PFSK-1 (cell line): ENCODE measurements around the gene TMEM72.

Experiments used
- FOXP2 ChIP-seq: optimal IDR thresholded peaks from 2 replicates; pipeline ENCODE3; 2011; ENCODE audit warnings: borderline replicate concordance, control low read depth, inconsistent platforms; ENCODE audit not compliant: insufficient read depth; ENCODE audit errors: extremely low read length, extremely low read depth
- POLR2AphosphoS5 ChIP-seq: IDR thresholded peaks from 2 replicates; pipeline ENCODE4 v1.6.1; 2012; ENCODE audit warnings: low read depth, mild to moderate bottlenecking, control low read depth, low read length, moderate library complexity
- SIN3A ChIP-seq: IDR thresholded peaks from 2 replicates; pipeline ENCODE4 v1.6.1; 2012; ENCODE audit warnings: mild to moderate bottlenecking, low read length, moderate library complexity, borderline replicate concordance; ENCODE audit not compliant: insufficient read depth
- TAF1 ChIP-seq: IDR thresholded peaks from 2 replicates; pipeline ENCODE4 v1.6.1; 2012; ENCODE audit warnings: low read length, control low read depth, borderline replicate concordance; ENCODE audit not compliant: insufficient read depth
- TF ChIP-seq, protein P1 (sequence below), 2 experiments: IDR thresholded peaks; 2 replicates each; pipeline versions ENCODE4 v1.6.1 to v1.8.0; 2011 to 2012; ENCODE audit warnings: low read depth in 2 of 2, low read length in 2 of 2, control low read depth in 1 of 2, inconsistent platforms in 1 of 2, mild to moderate bottlenecking in 1 of 2, moderate library complexity in 1 of 2; ENCODE audit not compliant: insufficient read depth in 1 of 2

The TMEM72 gene

DNA sequence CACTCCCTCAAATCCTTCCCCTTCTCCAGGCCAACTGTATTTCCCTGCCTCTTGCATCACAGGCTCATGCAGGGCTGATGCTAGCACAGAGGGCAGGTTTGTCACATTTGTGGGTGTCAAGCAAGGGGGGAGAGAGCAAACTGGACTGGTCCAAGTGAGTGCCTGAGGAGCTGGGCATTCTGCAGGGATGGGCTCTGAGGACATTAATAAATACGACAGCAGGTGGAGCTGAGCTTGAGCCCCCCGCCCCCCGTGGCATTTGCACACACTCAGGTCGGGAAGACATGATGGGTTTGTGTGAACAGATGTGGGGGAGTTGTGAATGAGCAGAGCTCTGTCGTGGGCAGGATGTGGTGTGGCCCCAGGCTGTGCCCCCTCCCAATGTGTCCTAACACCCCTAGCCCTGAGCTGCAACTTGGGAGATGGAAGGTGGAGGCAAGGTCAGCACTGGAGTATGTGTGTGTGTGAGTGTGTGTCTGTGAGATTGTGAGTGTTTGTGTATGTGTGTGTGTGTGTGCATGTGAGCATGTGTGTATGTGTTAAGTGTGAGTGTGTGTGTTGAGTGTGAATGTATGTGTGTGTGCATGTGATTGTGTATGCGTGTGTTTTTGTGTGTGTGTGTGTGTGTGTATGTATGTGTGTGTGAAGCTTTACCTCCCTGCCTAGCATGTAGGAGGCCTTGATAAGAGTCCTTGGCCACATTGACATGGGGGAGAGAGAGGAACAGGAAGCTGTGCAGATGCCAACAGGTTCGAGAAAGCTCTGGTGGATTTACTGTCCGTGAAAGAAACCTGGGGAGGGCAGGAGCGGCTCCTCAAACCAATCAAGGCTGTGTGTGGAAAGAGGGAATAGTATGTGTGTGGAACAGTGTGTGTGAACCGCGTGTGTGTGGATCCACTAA, 57.6 kb downstream of the TMEM72 start:
- no peak for TF ChIP-seq TAF1
- TF ChIP-seq, protein P1, sequence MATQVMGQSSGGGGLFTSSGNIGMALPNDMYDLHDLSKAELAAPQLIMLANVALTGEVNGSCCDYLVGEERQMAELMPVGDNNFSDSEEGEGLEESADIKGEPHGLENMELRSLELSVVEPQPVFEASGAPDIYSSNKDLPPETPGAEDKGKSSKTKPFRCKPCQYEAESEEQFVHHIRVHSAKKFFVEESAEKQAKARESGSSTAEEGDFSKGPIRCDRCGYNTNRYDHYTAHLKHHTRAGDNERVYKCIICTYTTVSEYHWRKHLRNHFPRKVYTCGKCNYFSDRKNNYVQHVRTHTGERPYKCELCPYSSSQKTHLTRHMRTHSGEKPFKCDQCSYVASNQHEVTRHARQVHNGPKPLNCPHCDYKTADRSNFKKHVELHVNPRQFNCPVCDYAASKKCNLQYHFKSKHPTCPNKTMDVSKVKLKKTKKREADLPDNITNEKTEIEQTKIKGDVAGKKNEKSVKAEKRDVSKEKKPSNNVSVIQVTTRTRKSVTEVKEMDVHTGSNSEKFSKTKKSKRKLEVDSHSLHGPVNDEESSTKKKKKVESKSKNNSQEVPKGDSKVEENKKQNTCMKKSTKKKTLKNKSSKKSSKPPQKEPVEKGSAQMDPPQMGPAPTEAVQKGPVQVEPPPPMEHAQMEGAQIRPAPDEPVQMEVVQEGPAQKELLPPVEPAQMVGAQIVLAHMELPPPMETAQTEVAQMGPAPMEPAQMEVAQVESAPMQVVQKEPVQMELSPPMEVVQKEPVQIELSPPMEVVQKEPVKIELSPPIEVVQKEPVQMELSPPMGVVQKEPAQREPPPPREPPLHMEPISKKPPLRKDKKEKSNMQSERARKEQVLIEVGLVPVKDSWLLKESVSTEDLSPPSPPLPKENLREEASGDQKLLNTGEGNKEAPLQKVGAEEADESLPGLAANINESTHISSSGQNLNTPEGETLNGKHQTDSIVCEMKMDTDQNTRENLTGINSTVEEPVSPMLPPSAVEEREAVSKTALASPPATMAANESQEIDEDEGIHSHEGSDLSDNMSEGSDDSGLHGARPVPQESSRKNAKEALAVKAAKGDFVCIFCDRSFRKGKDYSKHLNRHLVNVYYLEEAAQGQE (IDR thresholded peaks at IDR 0.05; ENCODE audit: insufficient read depth in 1 of 2, low read depth in 2 of 2, low read length in 2 of 2): no peak
- TF ChIP-seq POLR2AphosphoS5: no peak
- TF ChIP-seq SIN3A: no peak
- no peak for TF ChIP-seq FOXP2

DNA sequence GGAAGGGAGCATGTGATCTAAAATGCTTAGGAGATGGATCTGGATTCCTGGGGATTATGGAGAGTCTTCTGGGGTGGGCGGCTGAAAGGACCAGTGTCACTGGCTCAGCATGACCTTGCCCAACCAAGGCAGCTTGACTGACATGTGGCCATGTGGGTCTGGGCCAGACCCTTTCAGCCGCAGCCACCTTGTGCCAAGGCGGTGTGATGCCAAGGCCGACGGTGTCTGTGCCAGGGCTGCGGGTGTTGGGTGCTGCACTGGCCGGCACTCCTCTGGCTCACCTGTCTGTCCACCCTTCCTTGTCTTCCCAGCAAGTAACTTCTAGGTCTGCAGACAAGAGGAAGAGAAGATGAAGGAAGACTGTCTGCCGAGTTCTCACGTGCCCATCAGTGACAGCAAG, 58.7 kb downstream of the TMEM72 start:
- TF ChIP-seq TAF1 (no peak), SIN3A (no peak), POLR2AphosphoS5 (no peak), FOXP2 (no peak)
- TF ChIP-seq, protein P1 (IDR thresholded peaks at IDR 0.05; ENCODE audit: insufficient read depth in 1 of 2, low read depth in 2 of 2, low read length in 2 of 2): no peak

DNA sequence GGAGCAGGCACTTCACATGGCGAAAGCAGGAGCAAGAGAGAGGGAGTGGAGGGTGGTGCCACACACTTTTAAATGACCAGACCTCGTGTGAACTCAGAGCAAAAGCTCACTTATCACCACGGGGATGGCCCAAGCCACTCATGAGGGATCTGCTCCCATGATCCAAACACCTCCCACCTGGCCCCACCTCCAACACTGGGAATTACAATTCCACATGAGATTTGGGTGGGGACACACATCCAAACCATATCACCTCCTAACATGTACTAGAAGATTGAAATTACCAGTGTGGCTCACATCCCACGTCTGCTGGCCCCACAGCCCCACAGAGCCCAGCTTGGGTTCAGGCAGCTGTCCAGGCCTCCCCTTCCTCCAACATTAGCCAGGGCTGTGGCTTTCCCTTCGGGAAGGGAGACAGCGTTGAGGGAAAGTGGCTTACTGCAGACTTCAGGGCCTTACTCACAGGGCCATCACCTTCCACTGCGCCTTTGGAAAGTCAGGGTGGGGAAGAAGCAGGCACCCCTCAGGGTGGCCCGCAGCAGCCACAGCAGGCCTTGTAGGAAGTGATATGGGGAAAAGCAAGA, 59.8 kb downstream of the TMEM72 start:
- TF ChIP-seq, protein P1 (IDR thresholded peaks at IDR 0.05; ENCODE audit: insufficient read depth in 1 of 2, low read depth in 2 of 2, low read length in 2 of 2): no peak
- TF ChIP-seq TAF1 (no peak), POLR2AphosphoS5 (no peak), SIN3A (no peak), FOXP2 (no peak)

DNA sequence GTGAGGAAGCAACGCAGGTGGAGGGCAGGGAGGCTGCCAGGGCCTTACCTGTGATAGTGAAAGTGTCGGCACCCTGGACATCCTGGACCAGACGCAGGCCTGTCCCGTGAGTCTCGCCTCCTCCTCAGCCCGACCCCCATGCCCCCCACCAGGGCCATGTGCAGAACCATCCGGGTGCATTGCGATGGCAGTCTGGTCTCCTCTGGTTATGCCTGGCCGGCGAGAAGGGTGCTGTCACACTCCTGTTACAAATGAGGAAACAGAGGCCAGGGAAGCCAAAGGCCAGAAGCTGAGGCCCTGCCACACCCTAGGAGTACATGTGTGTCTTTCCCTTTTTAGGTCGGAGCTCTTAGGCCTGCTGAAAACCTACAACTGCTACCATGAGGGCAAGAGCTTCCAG, 60.3 kb downstream of the TMEM72 start:
- TF ChIP-seq SIN3A (no peak), FOXP2 (no peak), POLR2AphosphoS5 (no peak), TAF1 (no peak)
- TF ChIP-seq, protein P1 (IDR thresholded peaks at IDR 0.05; ENCODE audit: insufficient read depth in 1 of 2, low read depth in 2 of 2, low read length in 2 of 2): no peak
